ENCODE data around the gene TNFSF8.

TNFSF8 gene

GRCh38 chr9:114954956-114955582 is 24.7 kb upstream of the TNFSF8 start:
- no peaks in the 10 kb centered on the region for H3K9me3 ChIP-seq (ENCODE audit: control insufficient read depth, low read length)
- no peak overlapping the region for H3K4me3 ChIP-seq (ENCODE audit: low read length)
- no peak overlapping the region for H3K9ac ChIP-seq (ENCODE audit: low read length)
- no peaks in the 10 kb centered on the region for H3K4me1 ChIP-seq (ENCODE audit: control insufficient read depth, insufficient read depth, low read length)
- H3K36me3 ChIP-seq (ENCODE audit: control insufficient read depth, insufficient read depth, low read length), result no peaks in the 10 kb centered on the region
- H3K27me3 ChIP-seq (ENCODE audit: control insufficient read depth, insufficient read depth, low read length), result no peaks in the 10 kb centered on the region

DNA sequence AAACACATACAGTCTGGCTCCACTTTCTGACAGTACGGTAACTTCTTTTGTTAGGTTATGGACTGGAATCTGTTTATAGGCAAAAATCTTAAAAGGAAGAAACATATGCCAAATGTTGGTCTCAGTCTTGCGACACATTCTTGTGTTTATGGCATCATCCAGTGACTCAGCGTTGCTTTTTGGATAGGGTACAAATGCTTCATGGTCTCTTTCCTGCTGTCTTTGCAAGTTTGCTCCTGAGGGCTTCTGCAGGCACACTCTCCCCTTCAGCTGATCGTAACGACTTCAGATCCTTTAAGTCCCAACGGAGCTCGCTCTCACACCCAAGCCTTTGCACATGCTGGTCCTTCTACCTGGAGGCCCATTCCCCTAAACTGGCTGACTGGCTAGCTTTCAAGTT is 23.6 kb upstream of the TNFSF8 start:
- Histone ChIP-seq H3K9ac (ENCODE audit: low read length) (no peak overlapping the region), H3K36me3 (ENCODE audit: control insufficient read depth, insufficient read depth, low read length) (no peaks in the 10 kb centered on the region), H3K9me3 (ENCODE audit: control insufficient read depth, low read length) (no peaks in the 10 kb centered on the region), H3K4me3 (ENCODE audit: low read length) (no peak overlapping the region), H3K4me1 (ENCODE audit: control insufficient read depth, insufficient read depth, low read length) (no peaks in the 10 kb centered on the region), H3K27me3 (ENCODE audit: control insufficient read depth, insufficient read depth, low read length) (no peaks in the 10 kb centered on the region)

GRCh38 chr9:114953046-114953445 is 22.7 kb upstream of the TNFSF8 start:
- H3K4me1 ChIP-seq (ENCODE audit: control insufficient read depth, insufficient read depth, low read length), result no peaks in the 10 kb centered on the region
- H3K27me3 ChIP-seq (ENCODE audit: control insufficient read depth, insufficient read depth, low read length), result no peaks in the 10 kb centered on the region
- H3K9ac ChIP-seq (ENCODE audit: low read length), result no peak overlapping the region
- H3K9me3 ChIP-seq (ENCODE audit: control insufficient read depth, low read length), result no peaks in the 10 kb centered on the region
- no peaks in the 10 kb centered on the region for H3K36me3 ChIP-seq (ENCODE audit: control insufficient read depth, insufficient read depth, low read length)
- H3K4me3 ChIP-seq (ENCODE audit: low read length), result no peak overlapping the region

DNA sequence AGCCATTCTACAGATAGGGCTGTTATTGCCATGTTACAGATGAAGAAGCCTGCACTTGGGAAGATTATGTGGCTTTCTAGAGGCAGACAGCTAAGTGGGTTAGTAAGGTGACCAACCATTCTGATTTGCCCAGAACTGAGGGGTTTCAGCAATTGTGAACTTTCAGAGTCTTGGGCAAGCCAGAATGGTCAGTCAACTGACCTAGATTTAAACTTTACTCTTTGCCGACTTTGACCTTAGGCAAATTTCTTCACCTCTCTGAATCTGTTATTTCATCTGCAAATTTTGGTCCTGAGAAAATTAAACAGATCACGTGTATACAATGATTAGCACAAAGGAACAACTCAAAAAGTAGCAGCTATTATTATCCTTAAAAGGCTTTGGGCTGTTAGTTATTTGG is 20.4 kb upstream of the TNFSF8 start:
- no peaks in the 10 kb centered on the region for H3K27me3 ChIP-seq (ENCODE audit: control insufficient read depth, insufficient read depth, low read length)

GRCh38 chr9:114947058-114947457 is 16.7 kb upstream of the TNFSF8 start:
- no peaks in the 10 kb centered on the region for H3K36me3 ChIP-seq (ENCODE audit: control insufficient read depth, insufficient read depth, low read length)
- no peaks in the 10 kb centered on the region for H3K9me3 ChIP-seq (ENCODE audit: control insufficient read depth, low read length)
- no peak overlapping the region for H3K9ac ChIP-seq (ENCODE audit: low read length)
- H3K27me3 ChIP-seq (ENCODE audit: control insufficient read depth, insufficient read depth, low read length), result no peaks in the 10 kb centered on the region
- H3K4me3 ChIP-seq (ENCODE audit: low read length), result no peak overlapping the region
- H3K4me1 ChIP-seq (ENCODE audit: control insufficient read depth, insufficient read depth, low read length), result no peaks in the 10 kb centered on the region

More for the DNA sequence above, 20.4 kb upstream of the TNFSF8 start:
- no peak overlapping the region for H3K9ac ChIP-seq (ENCODE audit: low read length)
- H3K9me3 ChIP-seq (ENCODE audit: control insufficient read depth, low read length), result no peaks in the 10 kb centered on the region
- H3K36me3 ChIP-seq (ENCODE audit: control insufficient read depth, insufficient read depth, low read length), result no peaks in the 10 kb centered on the region
- H3K4me1 ChIP-seq (ENCODE audit: control insufficient read depth, insufficient read depth, low read length), result no peaks in the 10 kb centered on the region
- no peak overlapping the region for H3K4me3 ChIP-seq (ENCODE audit: low read length)

GRCh38 chr9:114945616-114946412 is 15.4 kb upstream of the TNFSF8 start:
- no peaks in the 10 kb centered on the region for H3K27me3 ChIP-seq (ENCODE audit: control insufficient read depth, insufficient read depth, low read length)
- no peaks in the 10 kb centered on the region for H3K4me1 ChIP-seq (ENCODE audit: control insufficient read depth, insufficient read depth, low read length)
- H3K4me3 ChIP-seq (ENCODE audit: low read length), result no peak overlapping the region
- no peaks in the 10 kb centered on the region for H3K9me3 ChIP-seq (ENCODE audit: control insufficient read depth, low read length)
- no peak overlapping the region for H3K9ac ChIP-seq (ENCODE audit: low read length)
- no peaks in the 10 kb centered on the region for H3K36me3 ChIP-seq (ENCODE audit: control insufficient read depth, insufficient read depth, low read length)

DNA sequence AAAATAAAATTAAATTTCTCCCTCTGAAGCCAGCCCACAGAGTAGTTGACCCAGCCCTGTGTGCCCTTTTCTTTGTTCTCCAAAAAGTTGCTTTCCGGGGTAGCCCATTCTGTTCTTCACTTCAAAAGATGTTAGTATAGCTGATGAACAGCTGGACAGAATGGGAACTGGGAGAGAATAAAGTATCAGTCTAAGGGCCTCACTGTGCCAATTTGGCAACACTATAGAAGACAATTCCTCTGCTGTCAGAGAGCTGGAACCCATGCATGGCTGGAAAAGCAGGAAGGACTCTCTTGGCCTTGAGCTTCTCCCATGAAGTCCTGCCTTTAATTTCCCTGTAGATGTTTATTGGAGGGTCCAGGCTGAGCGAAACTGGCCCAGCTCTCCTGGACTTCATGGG is 11.0 kb upstream of the TNFSF8 start:
- no peaks in the 10 kb centered on the region for H3K4me1 ChIP-seq (ENCODE audit: control insufficient read depth, insufficient read depth, low read length)
- no peaks in the 10 kb centered on the region for H3K36me3 ChIP-seq (ENCODE audit: control insufficient read depth, insufficient read depth, low read length)
- H3K4me3 ChIP-seq (ENCODE audit: low read length), result no peak overlapping the region
- no peak overlapping the region for H3K9ac ChIP-seq (ENCODE audit: low read length)
- H3K27me3 ChIP-seq (ENCODE audit: control insufficient read depth, insufficient read depth, low read length), result no peaks in the 10 kb centered on the region
- no peaks in the 10 kb centered on the region for H3K9me3 ChIP-seq (ENCODE audit: control insufficient read depth, low read length)

GRCh38 chr9:114938687-114939575 is 8.5 kb upstream of the TNFSF8 start:
- Histone ChIP-seq H3K27me3 (ENCODE audit: control insufficient read depth, insufficient read depth, low read length) (no peaks in the 10 kb centered on the region), H3K4me3 (ENCODE audit: low read length) (no peak overlapping the region), H3K36me3 (ENCODE audit: control insufficient read depth, insufficient read depth, low read length) (no peaks in the 10 kb centered on the region), H3K9me3 (ENCODE audit: control insufficient read depth, low read length) (no peaks in the 10 kb centered on the region), H3K4me1 (ENCODE audit: control insufficient read depth, insufficient read depth, low read length) (no peaks in the 10 kb centered on the region), H3K9ac (ENCODE audit: low read length) (no peak overlapping the region)

DNA sequence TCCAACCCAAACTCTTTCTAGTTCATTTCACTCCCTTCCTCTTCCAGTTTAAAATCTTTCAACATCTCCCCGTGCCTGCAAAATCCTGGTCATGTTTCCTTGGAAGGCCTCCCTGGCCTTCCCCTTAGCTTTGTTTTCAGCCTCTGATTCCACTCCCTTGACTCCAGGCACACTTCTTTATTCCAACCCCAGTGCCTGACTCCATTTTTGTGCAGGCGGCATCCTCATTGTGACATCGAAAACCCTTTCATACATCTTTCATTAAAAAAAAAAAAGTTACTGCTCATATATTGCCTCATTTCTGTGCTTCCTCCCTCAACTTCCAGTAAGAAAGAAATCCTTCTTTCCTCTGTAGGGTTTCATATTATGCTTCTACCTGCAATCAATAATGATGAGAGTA is 7.1 kb upstream of the TNFSF8 start:
- Histone ChIP-seq H3K4me1 (ENCODE audit: control insufficient read depth, insufficient read depth, low read length) (no peaks in the 10 kb centered on the region), H3K9ac (ENCODE audit: low read length) (no peak overlapping the region), H3K27me3 (ENCODE audit: control insufficient read depth, insufficient read depth, low read length) (no peaks in the 10 kb centered on the region), H3K36me3 (ENCODE audit: control insufficient read depth, insufficient read depth, low read length) (no peaks in the 10 kb centered on the region), H3K9me3 (ENCODE audit: control insufficient read depth, low read length) (no peaks in the 10 kb centered on the region), H3K4me3 (ENCODE audit: low read length) (no peak overlapping the region)

DNA sequence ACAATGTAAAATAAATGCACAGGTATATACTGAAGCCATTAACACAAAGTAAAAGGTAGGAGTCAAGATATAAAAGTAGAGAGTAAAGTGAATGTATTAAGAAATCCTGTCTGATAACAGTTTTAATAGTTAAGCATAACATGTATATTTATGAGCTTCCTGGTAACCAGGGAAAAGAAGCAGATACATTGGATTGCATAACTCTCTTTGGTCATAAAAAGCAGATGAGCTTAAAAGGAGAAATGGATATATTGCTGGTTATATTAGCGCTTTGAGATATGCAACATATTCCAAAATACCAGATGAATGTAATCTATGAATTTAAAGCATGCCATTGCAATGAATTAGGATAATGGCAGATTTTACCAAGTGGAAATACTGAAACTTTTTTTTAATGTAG is 6.2 kb upstream of the TNFSF8 start:
- Histone ChIP-seq H3K9ac (ENCODE audit: low read length) (no peak overlapping the region), H3K27me3 (ENCODE audit: control insufficient read depth, insufficient read depth, low read length) (no peaks in the 10 kb centered on the region), H3K36me3 (ENCODE audit: control insufficient read depth, insufficient read depth, low read length) (no peaks in the 10 kb centered on the region), H3K4me1 (ENCODE audit: control insufficient read depth, insufficient read depth, low read length) (no peaks in the 10 kb centered on the region), H3K9me3 (ENCODE audit: control insufficient read depth, low read length) (no peaks in the 10 kb centered on the region), H3K4me3 (ENCODE audit: low read length) (no peak overlapping the region)

- no peak overlapping the region for H3K9ac ChIP-seq (ENCODE audit: low read length)
- H3K4me1 ChIP-seq (ENCODE audit: control insufficient read depth, insufficient read depth, low read length), result no peaks in the 10 kb centered on the region
- H3K9me3 ChIP-seq (ENCODE audit: control insufficient read depth, low read length), result no peaks in the 10 kb centered on the region
- H3K36me3 ChIP-seq (ENCODE audit: control insufficient read depth, insufficient read depth, low read length), result no peaks in the 10 kb centered on the region
- no peak overlapping the region for H3K4me3 ChIP-seq (ENCODE audit: low read length)
- H3K27me3 ChIP-seq (ENCODE audit: control insufficient read depth, insufficient read depth, low read length), result no peaks in the 10 kb centered on the region
Observed at GRCh38 chr9:114935119-114935518, 4.7 kb upstream of the TNFSF8 start.

DNA sequence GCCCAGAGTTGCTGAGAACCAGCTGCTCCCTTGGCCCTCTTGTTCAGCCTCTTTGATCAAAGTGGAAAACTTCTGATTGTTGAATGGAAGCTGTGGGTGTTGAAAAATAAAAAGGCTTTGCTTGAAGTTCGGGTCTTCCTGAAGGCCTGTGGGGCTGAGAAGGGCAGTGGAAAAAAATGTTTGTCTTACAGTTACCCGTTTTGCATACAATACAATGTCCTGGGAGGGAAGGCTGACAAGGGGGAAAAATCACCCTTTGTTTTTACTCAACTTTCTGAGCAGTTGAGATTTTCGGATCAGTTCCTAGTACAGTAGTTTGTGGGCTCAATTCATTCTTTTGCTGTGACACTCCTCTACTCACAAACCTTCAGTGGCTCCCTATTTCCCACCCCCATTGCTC is 2.1 kb upstream of the TNFSF8 start:
- no peaks in the 10 kb centered on the region for H3K4me1 ChIP-seq (ENCODE audit: control insufficient read depth, insufficient read depth, low read length)
- no peaks in the 10 kb centered on the region for H3K36me3 ChIP-seq (ENCODE audit: control insufficient read depth, insufficient read depth, low read length)
- no peaks in the 10 kb centered on the region for H3K9me3 ChIP-seq (ENCODE audit: control insufficient read depth, low read length)
- no peak overlapping the region for H3K4me3 ChIP-seq (ENCODE audit: low read length)
- no peaks in the 10 kb centered on the region for H3K27me3 ChIP-seq (ENCODE audit: control insufficient read depth, insufficient read depth, low read length)
- no peak overlapping the region for H3K9ac ChIP-seq (ENCODE audit: low read length)

All from mucosa of stomach (tissue), 1 donor.